ENCODE measurements around the gene NUDT14. TPM values are rescaled to one million over a fixed set of nuclear protein-coding genes. Genes with fewer than 3 reads are reported as not detected.

Gene NUDT14
- polyA plus RNA-seq, 1 donor from 2014 or later, result 55.0 TPM

DNA sequence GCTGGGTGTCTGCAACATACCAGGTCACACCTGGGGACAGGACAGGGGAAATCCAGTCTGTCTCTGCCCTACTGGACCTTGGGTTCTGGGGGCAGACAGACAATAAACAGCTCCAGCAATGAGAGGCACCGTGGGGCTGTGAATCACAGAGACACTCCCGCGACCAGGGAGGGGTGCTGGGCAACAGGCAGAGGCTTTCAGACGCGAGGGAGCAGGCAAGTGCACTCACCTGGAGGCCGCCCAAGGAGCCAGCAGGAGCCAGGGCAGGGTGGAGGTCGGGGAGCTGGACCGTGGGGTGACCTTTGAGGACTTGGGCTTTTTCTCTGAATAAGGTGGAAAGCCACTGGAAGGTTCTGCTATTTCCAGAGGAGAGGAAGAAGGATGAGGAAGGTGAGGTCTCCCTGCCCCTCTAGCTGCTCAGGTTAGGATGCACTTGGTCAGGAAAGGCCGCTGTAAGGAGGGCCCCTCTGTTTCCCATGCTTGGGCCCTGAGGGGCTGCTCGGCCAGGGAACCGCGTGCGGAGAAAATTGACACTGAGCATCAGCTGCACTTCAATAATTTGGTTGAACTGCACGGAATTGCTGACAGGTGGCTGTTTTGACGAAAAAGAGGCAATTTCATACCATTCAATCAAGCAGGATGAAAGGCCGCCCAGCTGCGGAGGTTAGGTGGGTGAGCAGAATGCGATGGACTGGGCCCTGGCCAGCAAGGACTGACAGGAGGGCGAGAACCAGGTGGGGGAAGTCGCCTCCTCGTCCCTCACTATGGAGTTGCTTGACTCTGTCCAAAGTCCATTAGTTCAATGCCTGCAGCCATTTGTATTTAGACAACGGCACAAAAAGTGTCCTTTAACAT, 54.8 kb downstream of the NUDT14 start:
- TF ChIP-seq EZH2 (IDR thresholded peaks at IDR 0.05; ENCODE audit: borderline replicate concordance, insufficient read depth, low read length, poor library complexity, severe bottlenecking), result no peak
- no peak for TF ChIP-seq EP300 (conservative IDR thresholded peaks at IDR 0.05; ENCODE audit: poor library complexity, severe bottlenecking)
- TF ChIP-seq, protein P1, sequence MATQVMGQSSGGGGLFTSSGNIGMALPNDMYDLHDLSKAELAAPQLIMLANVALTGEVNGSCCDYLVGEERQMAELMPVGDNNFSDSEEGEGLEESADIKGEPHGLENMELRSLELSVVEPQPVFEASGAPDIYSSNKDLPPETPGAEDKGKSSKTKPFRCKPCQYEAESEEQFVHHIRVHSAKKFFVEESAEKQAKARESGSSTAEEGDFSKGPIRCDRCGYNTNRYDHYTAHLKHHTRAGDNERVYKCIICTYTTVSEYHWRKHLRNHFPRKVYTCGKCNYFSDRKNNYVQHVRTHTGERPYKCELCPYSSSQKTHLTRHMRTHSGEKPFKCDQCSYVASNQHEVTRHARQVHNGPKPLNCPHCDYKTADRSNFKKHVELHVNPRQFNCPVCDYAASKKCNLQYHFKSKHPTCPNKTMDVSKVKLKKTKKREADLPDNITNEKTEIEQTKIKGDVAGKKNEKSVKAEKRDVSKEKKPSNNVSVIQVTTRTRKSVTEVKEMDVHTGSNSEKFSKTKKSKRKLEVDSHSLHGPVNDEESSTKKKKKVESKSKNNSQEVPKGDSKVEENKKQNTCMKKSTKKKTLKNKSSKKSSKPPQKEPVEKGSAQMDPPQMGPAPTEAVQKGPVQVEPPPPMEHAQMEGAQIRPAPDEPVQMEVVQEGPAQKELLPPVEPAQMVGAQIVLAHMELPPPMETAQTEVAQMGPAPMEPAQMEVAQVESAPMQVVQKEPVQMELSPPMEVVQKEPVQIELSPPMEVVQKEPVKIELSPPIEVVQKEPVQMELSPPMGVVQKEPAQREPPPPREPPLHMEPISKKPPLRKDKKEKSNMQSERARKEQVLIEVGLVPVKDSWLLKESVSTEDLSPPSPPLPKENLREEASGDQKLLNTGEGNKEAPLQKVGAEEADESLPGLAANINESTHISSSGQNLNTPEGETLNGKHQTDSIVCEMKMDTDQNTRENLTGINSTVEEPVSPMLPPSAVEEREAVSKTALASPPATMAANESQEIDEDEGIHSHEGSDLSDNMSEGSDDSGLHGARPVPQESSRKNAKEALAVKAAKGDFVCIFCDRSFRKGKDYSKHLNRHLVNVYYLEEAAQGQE (IDR thresholded peaks at IDR 0.05; ENCODE audit: borderline replicate concordance), result no peak
- TF ChIP-seq TAF1 (IDR thresholded peaks at IDR 0.05; ENCODE audit: low read depth), result no peak
- no peak for TF ChIP-seq MXI1 (conservative IDR thresholded peaks at IDR 0.05; ENCODE audit: poor library complexity, severe bottlenecking)
- no peak for TF ChIP-seq POLR2AphosphoS5 (IDR thresholded peaks at IDR 0.05)
- no peak for TF ChIP-seq RAD21 (conservative IDR thresholded peaks at IDR 0.05)
- TF ChIP-seq SMC3 (conservative IDR thresholded peaks at IDR 0.05; ENCODE audit: poor library complexity), result no peak
- TF ChIP-seq, protein P2, sequence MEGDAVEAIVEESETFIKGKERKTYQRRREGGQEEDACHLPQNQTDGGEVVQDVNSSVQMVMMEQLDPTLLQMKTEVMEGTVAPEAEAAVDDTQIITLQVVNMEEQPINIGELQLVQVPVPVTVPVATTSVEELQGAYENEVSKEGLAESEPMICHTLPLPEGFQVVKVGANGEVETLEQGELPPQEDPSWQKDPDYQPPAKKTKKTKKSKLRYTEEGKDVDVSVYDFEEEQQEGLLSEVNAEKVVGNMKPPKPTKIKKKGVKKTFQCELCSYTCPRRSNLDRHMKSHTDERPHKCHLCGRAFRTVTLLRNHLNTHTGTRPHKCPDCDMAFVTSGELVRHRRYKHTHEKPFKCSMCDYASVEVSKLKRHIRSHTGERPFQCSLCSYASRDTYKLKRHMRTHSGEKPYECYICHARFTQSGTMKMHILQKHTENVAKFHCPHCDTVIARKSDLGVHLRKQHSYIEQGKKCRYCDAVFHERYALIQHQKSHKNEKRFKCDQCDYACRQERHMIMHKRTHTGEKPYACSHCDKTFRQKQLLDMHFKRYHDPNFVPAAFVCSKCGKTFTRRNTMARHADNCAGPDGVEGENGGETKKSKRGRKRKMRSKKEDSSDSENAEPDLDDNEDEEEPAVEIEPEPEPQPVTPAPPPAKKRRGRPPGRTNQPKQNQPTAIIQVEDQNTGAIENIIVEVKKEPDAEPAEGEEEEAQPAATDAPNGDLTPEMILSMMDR (IDR thresholded peaks at IDR 0.05; ENCODE audit: poor library complexity, severe bottlenecking), result no peak
- no peaks in the 10 kb centered on the region for H3K79me2 ChIP-seq (replicated peaks; ENCODE audit: insufficient read depth, low read length)
- no peak overlapping the region for H3K9ac ChIP-seq (ENCODE audit: low read length)
- H3K9me3 ChIP-seq (ENCODE audit: low read length), result no peaks in the 10 kb centered on the region
- no peaks in the 10 kb centered on the region for H3K27me3 ChIP-seq (ENCODE audit: insufficient read depth, low read depth, low read length)
- H4K20me1 ChIP-seq (ENCODE audit: insufficient read depth), result no peaks in the 10 kb centered on the region
- no peak overlapping the region for H3K4me3 ChIP-seq (ENCODE audit: low read length)
- no peaks in the 10 kb centered on the region for H3K36me3 ChIP-seq (ENCODE audit: insufficient read depth, low read length)
- no peaks in the 10 kb centered on the region for H3F3A ChIP-seq (ENCODE audit: insufficient read depth, low read length, poor library complexity, severe bottlenecking)
- no peak overlapping the region for H2AFZ ChIP-seq (ENCODE audit: low read depth, low read length)
- H3K9me2 ChIP-seq (ENCODE audit: insufficient read depth, low read length), result no peaks in the 10 kb centered on the region
- H3K4me2 ChIP-seq (ENCODE audit: low read length), result no peak overlapping the region
- H3K27ac ChIP-seq (ENCODE audit: low read length), result no peak overlapping the region

DNA sequence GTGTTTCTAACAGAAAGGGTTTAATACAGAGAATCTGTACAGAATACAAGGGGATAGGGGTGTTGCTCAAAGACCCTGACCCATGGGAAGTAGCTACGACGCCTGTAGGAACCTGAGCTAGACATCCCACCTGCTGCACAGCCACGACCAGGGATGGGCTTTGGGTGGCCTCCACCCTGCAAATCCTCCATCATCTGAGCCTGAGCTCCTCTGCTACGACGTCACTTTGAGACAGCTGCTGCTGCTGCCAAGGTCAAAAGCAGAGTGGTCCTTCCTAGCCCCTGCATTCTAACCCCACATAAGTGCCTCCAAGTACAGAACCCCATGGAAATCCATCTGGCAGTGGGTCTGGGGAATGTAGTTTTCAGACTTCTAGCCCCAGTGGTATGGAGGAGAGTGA, 56.3 kb downstream of the NUDT14 start:
- H3K9me3 ChIP-seq (ENCODE audit: low read length), result no peaks in the 10 kb centered on the region
- no peak overlapping the region for H2AFZ ChIP-seq (ENCODE audit: low read depth, low read length)
- no peak for TF ChIP-seq MXI1 (conservative IDR thresholded peaks at IDR 0.05; ENCODE audit: poor library complexity, severe bottlenecking)
- TF ChIP-seq EZH2 (IDR thresholded peaks at IDR 0.05; ENCODE audit: borderline replicate concordance, insufficient read depth, low read length, poor library complexity, severe bottlenecking), result no peak
- TF ChIP-seq RAD21 (conservative IDR thresholded peaks at IDR 0.05), result no peak
- TF ChIP-seq, protein P1 (IDR thresholded peaks at IDR 0.05; ENCODE audit: borderline replicate concordance), result no peak
- no peak for TF ChIP-seq SMC3 (conservative IDR thresholded peaks at IDR 0.05; ENCODE audit: poor library complexity)
- no peak for TF ChIP-seq TAF1 (IDR thresholded peaks at IDR 0.05; ENCODE audit: low read depth)
- no peak for TF ChIP-seq POLR2AphosphoS5 (IDR thresholded peaks at IDR 0.05)
- TF ChIP-seq, protein P2 (IDR thresholded peaks at IDR 0.05; ENCODE audit: poor library complexity, severe bottlenecking), result no peak
- TF ChIP-seq EP300 (conservative IDR thresholded peaks at IDR 0.05; ENCODE audit: poor library complexity, severe bottlenecking), result no peak
- H3K79me2 ChIP-seq (replicated peaks; ENCODE audit: insufficient read depth, low read length), result no peaks in the 10 kb centered on the region
- no peaks in the 10 kb centered on the region for H3F3A ChIP-seq (ENCODE audit: insufficient read depth, low read length, poor library complexity, severe bottlenecking)
- H3K9ac ChIP-seq (ENCODE audit: low read length), result no peak overlapping the region
- H3K4me2 ChIP-seq (ENCODE audit: low read length), result no peak overlapping the region
- no peaks in the 10 kb centered on the region for H3K9me2 ChIP-seq (ENCODE audit: insufficient read depth, low read length)
- H3K4me3 ChIP-seq (ENCODE audit: low read length), result no peak overlapping the region
- H4K20me1 ChIP-seq (ENCODE audit: insufficient read depth), result no peaks in the 10 kb centered on the region
- no peaks in the 10 kb centered on the region for H3K27me3 ChIP-seq (ENCODE audit: insufficient read depth, low read depth, low read length)
- no peak overlapping the region for H3K27ac ChIP-seq (ENCODE audit: low read length)
- H3K36me3 ChIP-seq (ENCODE audit: insufficient read depth, low read length), result no peaks in the 10 kb centered on the region

Measured in neural cell (in vitro differentiated cells).